HG03457 (cell line): ENCODE results near the gene CACNG1.
"Not testable (repeated sequence)": the region's sequence is repeated elsewhere in the genome, so short reads cannot be mapped to it uniquely, and the experiment has no call there.

Experiments
- ATAC-seq: cut with Tn5 transposase; IDR thresholded peaks from one replicate; pipeline ENCODE4 v1.9.1; 2021; ENCODE audit warnings: moderate number of reproducible peaks; ENCODE audit not compliant: unreplicated experiment

CACNG1 gene

GRCh38 chr17:67078292-67078691 lies 33.9 kb downstream of the CACNG1 start:
- ATAC-seq, result no peak

GRCh38 chr17:67079491-67079890 lies 35.1 kb downstream of the CACNG1 start:
- no peak for ATAC-seq

- no peak for ATAC-seq
Observed at GRCh38 chr17:67080804-67081203, 36.5 kb downstream of the CACNG1 start.

- ATAC-seq, result no peak
Observed at GRCh38 chr17:67082107-67082506, 37.8 kb downstream of the CACNG1 start.

- no peak for ATAC-seq
Observed at GRCh38 chr17:67085406-67085805, 41.1 kb downstream of the CACNG1 start.

- no peak for ATAC-seq
Observed at GRCh38 chr17:67088639-67089038, 44.3 kb downstream of the CACNG1 start.

GRCh38 chr17:67090341-67090740 lies 46.0 kb downstream of the CACNG1 start:
- no peak for ATAC-seq

GRCh38 chr17:67092291-67092690 lies 47.9 kb downstream of the CACNG1 start:
- ATAC-seq, result no peak

- ATAC-seq, result not testable (repeated sequence)
Observed at GRCh38 chr17:67092710-67093109, 48.4 kb downstream of the CACNG1 start.

- ATAC-seq, result no peak
Observed at GRCh38 chr17:67093348-67093747, 49.0 kb downstream of the CACNG1 start.

GRCh38 chr17:67095291-67095690 lies 50.9 kb downstream of the CACNG1 start:
- not testable (repeated sequence) for ATAC-seq

GRCh38 chr17:67095803-67096202 lies 51.4 kb downstream of the CACNG1 start:
- no peak for ATAC-seq

- ATAC-seq, result no peak
Observed at GRCh38 chr17:67096609-67097008, 52.3 kb downstream of the CACNG1 start.

GRCh38 chr17:67098006-67098405 lies 53.7 kb downstream of the CACNG1 start:
- ATAC-seq, result no peak

- not testable (repeated sequence) for ATAC-seq
Observed at GRCh38 chr17:67104641-67105040, 60.3 kb downstream of the CACNG1 start.

- ATAC-seq, result no peak
Observed at GRCh38 chr17:67105213-67105612, 60.9 kb downstream of the CACNG1 start.
